ENCODE measurements around the gene DSN1. TPM values are rescaled to one million over a fixed set of nuclear protein-coding genes. Genes with fewer than 3 reads are reported as not detected.

The DSN1 gene
- total RNA-seq, 1 donor from 2014 or later = 4.7 TPM

DNA sequence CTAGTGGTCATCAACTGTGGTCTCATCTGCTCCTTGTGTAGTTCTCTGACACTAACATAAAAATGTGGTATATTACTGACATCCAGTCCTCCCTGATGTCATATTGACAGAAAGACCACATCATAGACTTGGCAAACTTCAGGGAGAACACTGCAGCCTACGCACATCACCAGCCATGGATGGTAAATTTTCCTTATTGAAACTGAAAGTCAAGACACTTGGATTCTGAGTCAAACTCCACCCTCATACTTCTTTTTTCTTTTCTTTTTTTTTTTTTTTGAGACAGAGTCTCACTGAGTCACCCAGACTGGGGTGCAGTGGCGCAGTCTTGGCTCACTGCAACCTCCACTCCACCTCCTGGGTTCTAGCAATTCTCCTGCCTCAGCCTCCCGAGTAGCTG lies 53.1 kb downstream of the DSN1 start:
- TF ChIP-seq POLR2AphosphoS5 (IDR thresholded peaks at IDR 0.05; ENCODE audit: insufficient read depth in 1 of 2, low read depth in 1 of 2) (no peak), POLR2A (IDR thresholded peaks at IDR 0.05) (no peak), CTCF (IDR thresholded peaks at IDR 0.05) (no peak)
- H3K4me1 ChIP-seq = no peaks in the 10 kb centered on the region
- no peak for DNase-seq (ENCODE audit: extremely low spot score in 2 of 2)
- H3K9me3 ChIP-seq = no peaks in the 10 kb centered on the region
- H3K27me3 ChIP-seq = no peaks in the 10 kb centered on the region
- no peak overlapping the region for H3K4me3 ChIP-seq
- H3K27ac ChIP-seq = no peak overlapping the region
- intact Hi-C loops (cut with DNase I) = no loop called here
- peaks cover 0 to 13% of the 10 kb centered on the region in 2 donors for H3K36me3 ChIP-seq

DNA sequence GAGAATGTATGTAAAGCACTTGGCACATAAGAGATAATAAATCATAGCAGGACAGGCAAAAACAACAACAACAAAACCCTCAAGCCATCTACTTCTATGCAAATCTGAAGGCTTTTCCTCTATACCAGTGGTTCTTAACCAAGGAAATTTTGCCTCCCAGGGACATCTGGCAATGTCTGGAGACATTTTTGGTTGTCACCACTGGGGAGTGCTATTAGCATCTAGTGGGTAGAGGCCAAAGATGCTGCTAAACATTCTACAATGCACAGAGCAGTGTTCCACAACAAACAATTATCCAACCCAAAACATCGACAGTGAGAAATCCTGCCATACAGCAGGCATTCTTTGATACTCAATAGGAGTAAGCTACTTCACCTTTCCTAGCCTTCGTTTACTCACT lies 55.9 kb downstream of the DSN1 start:
- H3K36me3 ChIP-seq = peaks cover 0 to 13% of the 10 kb centered on the region in 2 donors

GRCh38 chr20:36717021-36717420 lies 56.5 kb downstream of the DSN1 start:
- TF ChIP-seq CTCF (IDR thresholded peaks at IDR 0.05) (no peak), POLR2A (IDR thresholded peaks at IDR 0.05) (no peak), POLR2AphosphoS5 (IDR thresholded peaks at IDR 0.05; ENCODE audit: insufficient read depth in 1 of 2, low read depth in 1 of 2) (no peak)
- Histone ChIP-seq H3K27ac (no peak overlapping the region), H3K9me3 (no peaks in the 10 kb centered on the region), H3K4me1 (no peaks in the 10 kb centered on the region), H3K27me3 (no peaks in the 10 kb centered on the region), H3K36me3 (peaks cover 0 to 13% of the 10 kb centered on the region in 2 donors), H3K4me3 (no peak overlapping the region)
- DNase-seq (ENCODE audit: extremely low spot score in 2 of 2) = no peak
- intact Hi-C loops (cut with DNase I) = no loop called here

More for the DNA sequence above, 55.9 kb downstream of the DSN1 start:
- H3K27me3 ChIP-seq = no peaks in the 10 kb centered on the region
- no peak for DNase-seq (ENCODE audit: extremely low spot score in 2 of 2)
- intact Hi-C loops (cut with DNase I) = no loop called here
- no peak overlapping the region for H3K27ac ChIP-seq
- TF ChIP-seq CTCF (IDR thresholded peaks at IDR 0.05) = no peak
- H3K9me3 ChIP-seq = no peaks in the 10 kb centered on the region
- no peaks in the 10 kb centered on the region for H3K4me1 ChIP-seq
- no peak overlapping the region for H3K4me3 ChIP-seq

DNA sequence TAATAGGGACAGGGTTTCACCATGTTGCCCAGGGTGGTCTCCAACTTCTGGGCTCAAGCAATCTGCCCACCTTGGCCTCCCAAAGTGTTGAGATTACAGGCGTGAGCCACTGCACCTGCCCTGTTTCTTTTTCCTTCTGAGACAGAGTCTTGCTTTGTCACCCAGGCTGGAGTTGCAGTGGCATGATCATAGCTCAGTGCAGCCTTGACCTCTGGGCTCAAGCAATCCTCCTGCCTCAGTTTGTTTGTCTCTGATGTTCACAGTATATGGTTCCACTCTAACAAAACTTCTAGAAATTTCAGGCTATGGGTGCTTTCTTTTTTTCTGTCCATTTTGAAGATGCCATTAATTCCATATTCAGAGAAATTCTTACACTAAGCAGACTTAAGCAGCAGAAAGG lies 60.8 kb downstream of the DSN1 start:
- Histone ChIP-seq H3K36me3 (no peaks in the 10 kb centered on the region), H3K4me3 (no peak overlapping the region), H3K4me1 (no peaks in the 10 kb centered on the region), H3K27me3 (no peaks in the 10 kb centered on the region), H3K27ac (no peak overlapping the region), H3K9me3 (no peaks in the 10 kb centered on the region)
- intact Hi-C loops (cut with DNase I) = no loop called here
- no peak for TF ChIP-seq POLR2A (IDR thresholded peaks at IDR 0.05)
- no peak for TF ChIP-seq CTCF (IDR thresholded peaks at IDR 0.05)
- no peak for TF ChIP-seq POLR2AphosphoS5 (IDR thresholded peaks at IDR 0.05; ENCODE audit: insufficient read depth in 1 of 2, low read depth in 1 of 2)
- DNase-seq (ENCODE audit: extremely low spot score in 2 of 2) = no peak

DNA sequence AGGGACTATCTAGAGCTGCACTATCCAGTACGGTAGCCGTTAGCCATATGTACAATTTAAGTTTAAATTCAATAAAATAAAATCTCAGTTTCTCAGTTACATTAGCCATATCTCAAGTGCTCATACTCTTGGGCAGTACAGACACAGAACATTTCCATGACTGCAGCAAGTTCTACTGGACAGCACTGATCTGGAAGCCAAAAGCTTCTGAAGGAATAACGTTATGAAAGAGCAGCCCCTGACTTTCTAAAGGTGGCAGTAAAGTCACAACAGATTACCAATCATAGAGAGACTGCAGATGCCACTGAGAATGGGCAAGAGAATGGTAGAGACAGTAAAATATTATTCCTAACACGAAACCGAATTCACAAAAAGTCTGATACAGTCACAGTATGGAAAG lies 64.4 kb downstream of the DSN1 start:
- no peaks in the 10 kb centered on the region for H3K27me3 ChIP-seq
- no peak for DNase-seq (ENCODE audit: extremely low spot score in 2 of 2)
- TF ChIP-seq CTCF (IDR thresholded peaks at IDR 0.05) (no peak), POLR2AphosphoS5 (IDR thresholded peaks at IDR 0.05; ENCODE audit: insufficient read depth in 1 of 2, low read depth in 1 of 2) (no peak), POLR2A (IDR thresholded peaks at IDR 0.05) (no peak)
- intact Hi-C loops (cut with DNase I) = no loop called here
- no peak overlapping the region for H3K27ac ChIP-seq
- H3K36me3 ChIP-seq = no peaks in the 10 kb centered on the region
- H3K9me3 ChIP-seq = no peaks in the 10 kb centered on the region
- H3K4me3 ChIP-seq = no peak overlapping the region
- H3K4me1 ChIP-seq = no peaks in the 10 kb centered on the region

All from vagina (tissue), 2 donors.